Hepatocyte (in vitro differentiated cells): ENCODE results near the gene IRAK1. TPM values are rescaled to one million over a fixed set of nuclear protein-coding genes. Genes with fewer than 3 reads are reported as not detected.

Experiments
- DNase-seq: peaks from one replicate; pipeline ENCODE4 v3.0.0-alpha.2; 2016; ENCODE audit warnings: low spot score
- H2AFZ ChIP-seq: fragments of 200-600 bp; sonication (generic); 2 replicates; pipeline ENCODE4 v1.6.0; 2016; ENCODE audit warnings: antibody characterized with exemption, mild to moderate bottlenecking
- H3K27ac ChIP-seq: fragments of 200-600 bp; sonication (generic); 2 replicates; pipeline ENCODE4 v1.5.1; 2016; ENCODE audit warnings: mild to moderate bottlenecking
- H3K27me3 ChIP-seq: fragments of 200-600 bp; sonication (generic); 2 replicates; pipeline ENCODE4 v1.6.1; 2016
- H3K36me3 ChIP-seq: fragments of 200-600 bp; sonication (generic); replicated peaks from 2 replicates; pipeline ENCODE4 v1.5.1; 2016; ENCODE audit warnings: low read depth; ENCODE audit not compliant: insufficient read depth
- H3K4me1 ChIP-seq: fragments of 200-600 bp; sonication (generic); 2 replicates; pipeline ENCODE4 v1.5.1; 2016; ENCODE audit warnings: mild to moderate bottlenecking, moderate library complexity; ENCODE audit not compliant: insufficient read depth
- H3K4me2 ChIP-seq: fragments of 200-600 bp; sonication (generic); 2 replicates; pipeline ENCODE4 v1.6.0; 2016
- H3K4me3 ChIP-seq: fragments of 200-600 bp; sonication (generic); 2 replicates; pipeline ENCODE4 v1.5.1; 2016; ENCODE audit warnings: mild to moderate bottlenecking
- H3K79me2 ChIP-seq: fragments of 200-600 bp; sonication (generic); 2 replicates; pipeline ENCODE4 v1.6.0; 2017; ENCODE audit warnings: mild to moderate bottlenecking
- H3K9me2 ChIP-seq: fragments of 200-600 bp; sonication (generic); replicated peaks from 2 replicates; pipeline ENCODE4 v1.6.0; 2017; ENCODE audit warnings: mild to moderate bottlenecking; ENCODE audit not compliant: insufficient read depth
- H3K9me3 ChIP-seq: fragments of 200-600 bp; sonication (generic); 2 replicates; pipeline ENCODE4 v1.5.1; 2016; ENCODE audit warnings: low read depth, mild to moderate bottlenecking
- H4K20me1 ChIP-seq: fragments of 200-600 bp; sonication (generic); 2 replicates; pipeline ENCODE4 v1.6.0; 2016; ENCODE audit warnings: mild to moderate bottlenecking; ENCODE audit not compliant: insufficient read depth, poor library complexity, severe bottlenecking
- CTCF ChIP-seq: fragments of 200-600 bp; sonication (generic); IDR thresholded peaks from 2 replicates; pipeline ENCODE4 v1.5.1; 2016; ENCODE audit warnings: antibody characterized with exemption, mild to moderate bottlenecking; ENCODE audit not compliant: poor library complexity
- EZH2 ChIP-seq: fragments of 200-600 bp; sonication (generic); IDR thresholded peaks from 2 replicates; pipeline ENCODE4 v1.6.1; 2016; ENCODE audit warnings: antibody characterized with exemption, mild to moderate bottlenecking, borderline replicate concordance
- EZH2phosphoT487 ChIP-seq: fragments of 200-600 bp; sonication (generic); IDR thresholded peaks from one replicate; pipeline ENCODE4 v1.6.1; 2018; ENCODE audit warnings: antibody characterized with exemption, mild to moderate bottlenecking, low read depth, moderate library complexity; ENCODE audit not compliant: unreplicated experiment, severe bottlenecking
- WGBS: methylation state at CpG from one replicate; pipeline ENCODE4 v1.1.6; 2016; ENCODE audit warnings: low lambda C conversion rate; ENCODE audit errors: missing lambda C conversion rate; 5-methylcytosine and 5-hydroxymethylcytosine counted together
- polyA plus RNA-seq: library from polyadenylated mRNA; unstranded; fragments of >200 nt; fragmentation: Nextera tagmentation; extraction: Ambion mirVana; gene quantifications from 2 replicates; pipeline ENCODE4 v1.2.1, GENCODE V29; 2016
- total RNA-seq: library from RNA; depleted of rRNA; stranded (reverse); fragments of >200 nt; gene quantifications from 2 replicates; pipeline ENCODE4 v1.2.3, GENCODE V29; 2014

Gene IRAK1
- total and polyA plus RNA-seq, 2 experiments from 2014 or later, result 44.1 to 99.4 TPM

DNA sequence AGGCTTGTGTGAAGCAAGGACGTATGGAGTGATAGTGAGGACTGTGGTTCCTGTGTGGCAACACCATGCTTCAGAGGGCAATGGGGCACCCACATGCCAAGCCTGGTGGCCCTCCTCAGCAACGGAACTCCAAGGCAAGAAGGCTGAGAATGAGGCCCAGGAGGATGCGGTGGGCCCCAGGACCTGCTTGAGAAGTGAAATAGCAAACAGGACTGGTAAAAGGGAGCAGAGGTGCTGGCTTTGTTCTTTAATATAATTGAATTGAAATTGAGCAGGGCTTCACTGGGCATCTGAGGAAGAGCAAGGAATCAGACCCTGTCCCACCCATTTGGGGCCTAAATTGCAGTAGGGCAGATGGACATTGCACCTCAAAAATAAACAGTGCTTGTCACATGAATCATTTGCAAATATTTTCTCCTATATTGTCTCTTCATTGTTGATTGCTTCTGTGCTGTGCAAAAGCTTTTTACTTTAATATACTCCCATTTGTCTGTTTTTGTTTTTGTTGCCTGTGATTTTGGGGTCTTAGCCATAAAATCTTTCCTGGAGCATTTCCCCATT lies 44.9 kb downstream of the IRAK1 start:
- Histone ChIP-seq H3K27me3 (no peaks in the 10 kb centered on the region), H3K27ac (peak overlapping the region; percentile 100), H3K9me3 (no peaks in the 10 kb centered on the region), H3K4me1 (peaks cover 13% of the 10 kb centered on the region), H2AFZ (no peak overlapping the region), H4K20me1 (peaks cover 3% of the 10 kb centered on the region), H3K9me2 (no peaks in the 10 kb centered on the region), H3K36me3 (no peaks in the 10 kb centered on the region), H3K79me2 (peaks cover 30% of the 10 kb centered on the region), H3K4me3 (no peak overlapping the region), H3K4me2 (peak overlapping the region; percentile 75)
- 85% methylated on average over 3 of the region's 3 CpGs for WGBS
- no peak for DNase-seq
- TF ChIP-seq EZH2 (no peak), EZH2phosphoT487 (no peak)

DNA sequence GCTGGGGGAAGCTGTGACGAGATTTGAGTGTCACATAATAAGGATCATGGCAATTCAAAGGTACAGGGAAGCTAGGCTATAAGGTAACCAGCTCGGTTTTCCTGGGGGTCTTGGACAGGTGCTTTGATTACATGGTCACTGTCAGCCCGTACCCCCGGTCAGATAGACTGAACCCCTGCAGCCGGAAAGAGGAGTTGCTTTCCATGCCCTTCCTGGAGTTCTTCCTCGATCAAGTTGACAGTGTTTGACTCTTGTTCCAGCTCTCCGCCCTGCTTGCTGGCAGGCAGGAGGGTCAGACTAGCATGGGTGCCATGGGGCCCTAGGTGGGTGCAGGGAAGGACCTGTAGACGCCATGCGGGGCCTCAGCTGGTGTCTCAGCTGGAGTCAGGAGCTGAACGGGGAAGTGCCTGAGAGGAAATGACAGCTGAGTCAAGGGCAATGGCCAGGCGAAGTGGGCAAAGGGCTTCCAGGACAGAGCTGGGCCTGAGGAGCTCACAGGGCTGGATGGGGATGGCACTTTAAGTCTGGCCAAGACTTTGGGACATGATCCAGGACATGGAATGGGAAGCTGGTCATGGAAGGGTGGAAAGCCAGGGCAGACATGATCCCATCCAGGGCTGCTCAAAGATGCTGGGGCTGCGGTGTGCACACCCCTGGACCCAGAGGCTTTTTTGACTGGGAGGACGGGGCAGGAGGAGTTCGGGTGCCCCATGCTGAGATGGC lies 45.5 kb downstream of the IRAK1 start:
- no peak for TF ChIP-seq EZH2
- TF ChIP-seq CTCF, result no peak
- Histone ChIP-seq H3K4me2 (peak overlapping the region; percentile 75), H4K20me1 (peaks cover 10% of the 10 kb centered on the region), H3K4me1 (peaks cover 13% of the 10 kb centered on the region), H3K36me3 (no peaks in the 10 kb centered on the region), H3K27me3 (no peaks in the 10 kb centered on the region), H3K9me3 (no peaks in the 10 kb centered on the region), H3K27ac (peak overlapping the region; percentile 100), H2AFZ (no peak overlapping the region), H3K4me3 (no peak overlapping the region), H3K79me2 (peaks cover 37% of the 10 kb centered on the region), H3K9me2 (no peaks in the 10 kb centered on the region)
- DNase-seq, result no peak
- 81% methylated on average over 14 of the region's 14 CpGs for WGBS

- peak overlapping the region; percentile 75 for H3K4me2 ChIP-seq
- peaks cover 18% of the 10 kb centered on the region for H4K20me1 ChIP-seq
- no peak for TF ChIP-seq EZH2
- TF ChIP-seq CTCF, result no peak
- TF ChIP-seq EZH2phosphoT487, result no peak
- H2AFZ ChIP-seq, result no peak overlapping the region
- DNase-seq, result no peak
- H3K36me3 ChIP-seq, result no peaks in the 10 kb centered on the region
- no peaks in the 10 kb centered on the region for H3K9me2 ChIP-seq
- H3K4me3 ChIP-seq, result peak overlapping the region; percentile 47
- peak overlapping the region; percentile 100 for H3K27ac ChIP-seq
- WGBS, result 67% methylated on average over 20 of the region's 20 CpGs
- peaks cover 21% of the 10 kb centered on the region for H3K4me1 ChIP-seq
- H3K79me2 ChIP-seq, result peaks cover 45% of the 10 kb centered on the region
- no peaks in the 10 kb centered on the region for H3K9me3 ChIP-seq
- H3K27me3 ChIP-seq, result no peaks in the 10 kb centered on the region
Measured at GRCh38 chrX:153973127-153974002, 46.3 kb downstream of the IRAK1 start.
